Thoracic aorta (tissue), 2 donors: ENCODE measurements around the gene HNRNPR. TPM values are rescaled to one million over a fixed set of nuclear protein-coding genes. Genes with fewer than 3 reads are reported as not detected.
A peak's percentile ranks its signal among the peaks of the same experiment; 100 is the strongest.
"Not testable (repeated sequence)": the region's sequence is repeated elsewhere in the genome, so short reads cannot be mapped to it uniquely, and the experiment has no call there.

Source experiments
- ATAC-seq: fragments of 150-250 bp; one replicate; pipeline ENCODE4 v1.8.0; 2017; ENCODE audit warnings: low read depth; ENCODE audit not compliant: insufficient number of reproducible peaks, low FRiP score
- DNase-seq: peaks from one replicate; pipeline ENCODE4 v3.0.0-alpha.2; 2020; ENCODE audit warnings: low spot score
- H3K27ac ChIP-seq, 2 donors: fragments of 200-600 bp; sonication (generic); 1 replicate in 1 of 2; 2 replicates in 1 of 2; pipeline ENCODE4 v1.5.1; 2016; ENCODE audit warnings: mild to moderate bottlenecking in 2 of 2, moderate library complexity in 2 of 2
- H3K27me3 ChIP-seq: fragments of 200-600 bp; sonication (generic); replicated peaks from 2 replicates; pipeline ENCODE4 v1.6.0; 2016; ENCODE audit warnings: mild to moderate bottlenecking; ENCODE audit not compliant: insufficient read depth
- H3K36me3 ChIP-seq: fragments of 200-600 bp; sonication (generic); one replicate; pipeline ENCODE4 v1.5.1; 2016
- H3K4me1 ChIP-seq, 2 donors: fragments of 200-600 bp; sonication (generic); 1 replicate in 1 of 2; 2 replicates in 1 of 2; pipeline versions ENCODE4 v1.5.1 to v1.6.0; 2016; ENCODE audit warnings: low read depth in 2 of 2, mild to moderate bottlenecking in 1 of 2; ENCODE audit not compliant: control insufficient read depth in 1 of 2
- H3K4me3 ChIP-seq: fragments of 200-600 bp; sonication (generic); 2 replicates; pipeline ENCODE4 v1.5.1; 2016; ENCODE audit warnings: mild to moderate bottlenecking
- H3K9me3 ChIP-seq: fragments of 200-600 bp; sonication (generic); 2 replicates; pipeline ENCODE4 v1.5.1; 2016
- CTCF ChIP-seq: fragments of 200-600 bp; sonication (generic); IDR thresholded peaks from one replicate; pipeline ENCODE4 v1.5.1; 2019; ENCODE audit warnings: antibody characterized with exemption
- total RNA-seq, 2 donors: library from RNA; depleted of rRNA; stranded (reverse); fragments of >200 nt; gene quantifications; one replicate each; pipeline versions ENCODE4 v1.1.0 to v1.2.3, GENCODE V29; 2016

The HNRNPR gene
- total RNA-seq, 2 donors from 2014 or later, result 56.3 to 97.3 TPM

GRCh38 chr1:23385119-23385621, 41.1 kb upstream of the HNRNPR start:
- Histone ChIP-seq H3K9me3 (no peaks in the 10 kb centered on the region), H3K36me3 (peaks cover 10% of the 10 kb centered on the region), H3K4me3 (no peak overlapping the region), H3K27ac (peak overlapping the region in 1 of 2 donors; percentile 11), H3K4me1 (peaks cover 3 to 11% of the 10 kb centered on the region in 2 donors), H3K27me3 (no peaks in the 10 kb centered on the region)
- TF ChIP-seq CTCF, result no peak
- no peak for DNase-seq
- no peak for ATAC-seq

DNA sequence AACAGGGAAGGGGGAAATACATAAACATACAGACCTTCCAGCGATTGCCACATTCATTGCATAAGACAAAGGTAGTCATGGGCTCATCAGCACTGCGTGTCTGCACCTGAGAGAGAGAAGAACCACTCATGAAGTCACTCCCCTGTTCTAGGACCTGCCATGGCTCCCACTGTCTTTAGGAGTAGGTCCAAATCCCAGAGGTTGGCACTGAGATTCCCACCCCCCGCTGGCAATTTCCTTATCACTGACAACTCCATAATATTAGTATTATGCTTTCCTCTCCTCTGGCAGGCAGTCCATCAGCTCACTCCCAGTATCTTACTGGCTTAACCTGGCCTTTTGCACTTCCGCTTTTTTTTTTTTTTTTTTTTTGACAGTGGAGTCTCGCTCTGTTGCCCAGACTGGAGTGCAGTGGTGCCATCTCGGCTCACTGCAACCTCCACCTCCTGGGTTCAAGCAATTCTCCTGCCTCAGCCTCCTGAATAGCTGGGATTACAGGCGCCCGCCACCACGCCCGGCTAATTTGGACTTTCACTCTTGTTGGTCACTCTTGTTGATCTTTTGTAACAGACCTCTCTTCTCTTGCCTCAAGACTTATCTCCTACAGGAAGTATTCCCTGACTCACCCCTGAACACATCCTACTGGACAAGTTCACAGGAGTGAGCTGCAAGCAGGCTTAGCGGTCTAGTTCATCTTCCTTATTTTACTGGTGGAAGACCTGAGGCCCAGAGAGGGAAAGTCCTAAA, 40.4 kb upstream of the HNRNPR start:
- ATAC-seq, result no peak
- no peak for TF ChIP-seq CTCF
- Histone ChIP-seq H3K9me3 (no peaks in the 10 kb centered on the region), H3K4me3 (no peak overlapping the region), H3K27ac (peak overlapping the region in 1 of 2 donors; percentile 11), H3K4me1 (peaks cover 3 to 9% of the 10 kb centered on the region in 2 donors), H3K27me3 (no peaks in the 10 kb centered on the region), H3K36me3 (peaks cover 10% of the 10 kb centered on the region)
- DNase-seq, result no peak

GRCh38 chr1:23383577-23384311, 39.7 kb upstream of the HNRNPR start:
- Histone ChIP-seq H3K27ac (peak overlapping the region in 1 of 2 donors; percentile 18), H3K27me3 (no peaks in the 10 kb centered on the region), H3K9me3 (no peaks in the 10 kb centered on the region), H3K4me1 (peaks cover 3 to 9% of the 10 kb centered on the region in 2 donors), H3K36me3 (peaks cover 10% of the 10 kb centered on the region), H3K4me3 (no peak overlapping the region)
- no peak for TF ChIP-seq CTCF
- ATAC-seq, result no peak
- DNase-seq, result no peak

DNA sequence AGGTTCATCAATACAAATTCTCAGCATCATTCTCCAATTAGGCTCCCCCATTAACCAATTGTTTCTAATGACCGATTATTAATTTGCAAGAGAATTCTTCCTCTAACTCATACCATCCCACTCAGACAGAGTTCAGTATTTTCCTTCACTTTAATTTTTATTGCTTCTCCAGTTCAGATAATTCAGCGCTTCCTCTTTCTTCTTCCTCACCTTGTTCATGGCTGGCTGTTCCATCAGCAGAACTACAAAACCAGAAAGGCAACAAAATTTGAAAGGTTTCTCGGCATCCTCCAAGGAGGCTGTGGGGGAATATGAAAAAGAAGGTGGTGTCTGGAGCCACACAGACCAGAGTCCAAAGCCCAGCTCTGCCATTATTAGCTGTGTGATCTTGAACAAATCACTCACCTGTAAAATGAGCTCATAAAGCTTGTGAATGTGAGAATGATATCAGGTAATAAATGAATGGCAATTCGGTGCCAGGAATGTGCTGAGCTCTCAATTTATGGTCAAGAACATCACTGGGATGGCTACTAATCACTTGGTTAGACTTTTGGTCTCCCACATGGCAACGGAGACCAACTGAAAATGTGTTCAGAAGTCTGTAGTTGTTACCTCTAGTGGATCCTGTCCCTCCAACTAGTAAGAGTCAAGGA, 37.3 kb upstream of the HNRNPR start:
- no peak for TF ChIP-seq CTCF
- ATAC-seq (no peak), DNase-seq (no peak)
- no peaks in the 10 kb centered on the region for H3K36me3 ChIP-seq
- H3K9me3 ChIP-seq, result no peaks in the 10 kb centered on the region
- peaks cover 12 to 33% of the 10 kb centered on the region in 2 donors for H3K4me1 ChIP-seq
- H3K27ac ChIP-seq, result no peak overlapping the region
- no peak overlapping the region for H3K4me3 ChIP-seq
- H3K27me3 ChIP-seq, result no peaks in the 10 kb centered on the region

DNA sequence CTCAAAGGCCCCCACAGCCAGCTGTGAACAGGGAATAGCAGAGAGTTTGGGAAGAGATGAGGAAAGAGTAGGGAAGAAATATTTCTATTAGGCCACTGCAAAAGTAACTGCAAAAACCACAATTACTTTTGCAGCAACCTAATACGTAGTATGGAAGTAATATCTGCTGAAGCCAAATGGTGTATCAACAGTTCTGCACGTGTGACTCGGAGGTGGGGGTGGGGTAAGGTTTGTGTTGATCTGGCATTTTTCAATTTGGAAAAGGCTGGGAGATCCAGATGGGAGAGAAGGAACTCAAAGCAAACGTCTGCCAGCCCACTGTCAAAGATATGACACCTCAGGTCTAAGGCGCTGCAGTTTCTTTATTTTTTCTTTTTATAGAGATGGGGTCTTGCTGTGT, 36.6 kb upstream of the HNRNPR start:
- Histone ChIP-seq H3K9me3 (no peaks in the 10 kb centered on the region), H3K36me3 (no peaks in the 10 kb centered on the region), H3K27ac (no peak overlapping the region)

GRCh38 chr1:23380236-23380635, 36.2 kb upstream of the HNRNPR start:
- not testable (repeated sequence) for H3K36me3 ChIP-seq, H3K4me3 ChIP-seq, H3K9me3 ChIP-seq, DNase-seq, H3K27me3 ChIP-seq, H3K27ac ChIP-seq, ATAC-seq
- peaks cover 12 to 36% of the 10 kb centered on the region in 2 donors for H3K4me1 ChIP-seq

More for the DNA sequence above, 36.6 kb upstream of the HNRNPR start:
- no peak for TF ChIP-seq CTCF
- ATAC-seq (no peak), DNase-seq (no peak)
- Histone ChIP-seq H3K4me1 (peaks cover 12 to 36% of the 10 kb centered on the region in 2 donors), H3K4me3 (no peak overlapping the region), H3K27me3 (no peaks in the 10 kb centered on the region)
